Neural cell (in vitro differentiated cells): ENCODE data around the gene PTK6. TPM values are rescaled to one million over a fixed set of nuclear protein-coding genes. Genes with fewer than 3 reads are reported as not detected.

ENCODE experiments used
- H2AFZ ChIP-seq: fragments of 200-600, 300-800 bp; sonication (generic), shearing (Covaris generic); 2 replicates; pipeline ENCODE4 v1.6.0; 2014; ENCODE audit warnings: low read depth, mild to moderate bottlenecking, antibody characterized with exemption, low read length, moderate library complexity
- H3F3A ChIP-seq: fragments of 200-600 bp; shearing (Covaris generic); 2 replicates; pipeline ENCODE4 v1.6.1; 2016; ENCODE audit warnings: mild to moderate bottlenecking, moderate library complexity, mixed read lengths, antibody characterized with exemption, low read length; ENCODE audit not compliant: insufficient read depth, poor library complexity, severe bottlenecking
- H3K27ac ChIP-seq: fragments of 200-600, 300-800 bp; sonication (generic), shearing (Covaris generic); 2 replicates; pipeline ENCODE4 v1.5.1; 2014; ENCODE audit warnings: mild to moderate bottlenecking, low read length, moderate library complexity
- H3K27me3 ChIP-seq: fragments of 300-800, 200-600 bp; sonication (generic), shearing (Covaris generic); 2 replicates; pipeline ENCODE4 v1.6.0; 2014; ENCODE audit warnings: mild to moderate bottlenecking, low read depth, low read length, moderate library complexity; ENCODE audit not compliant: insufficient read depth
- H3K36me3 ChIP-seq: fragments of 300-800, 200-600 bp; sonication (generic), shearing (Covaris generic); 2 replicates; pipeline ENCODE4 v1.5.1; 2014; ENCODE audit warnings: mild to moderate bottlenecking, antibody characterized with exemption, low read length, moderate library complexity; ENCODE audit not compliant: insufficient read depth
- H3K4me2 ChIP-seq: fragments of 300-800, 200-600 bp; sonication (generic), shearing (Covaris generic); 2 replicates; pipeline ENCODE4 v1.6.0; 2014; ENCODE audit warnings: mild to moderate bottlenecking, low read length
- H3K4me3 ChIP-seq: fragments of 300-800, 200-600 bp; sonication (generic), shearing (Covaris generic); 2 replicates; pipeline ENCODE4 v1.5.1; 2014; ENCODE audit warnings: mild to moderate bottlenecking, low read length, moderate library complexity
- H3K79me2 ChIP-seq: fragments of 200-600 bp; shearing (Covaris generic); replicated peaks from 2 replicates; pipeline ENCODE4 v1.6.0; 2014; ENCODE audit warnings: mild to moderate bottlenecking, low read length, moderate library complexity; ENCODE audit not compliant: insufficient read depth
- H3K9ac ChIP-seq: fragments of 300-800, 200-600 bp; sonication (generic), shearing (Covaris generic); 2 replicates; pipeline ENCODE4 v1.6.1; 2016; ENCODE audit warnings: mild to moderate bottlenecking, low read length, mixed read lengths
- H3K9me2 ChIP-seq: fragments of 200-600 bp; shearing (Covaris generic); 2 replicates; pipeline ENCODE4 v1.6.1; 2016; ENCODE audit warnings: mild to moderate bottlenecking, low read length, mixed read lengths; ENCODE audit not compliant: insufficient read depth
- H3K9me3 ChIP-seq: fragments of 200-600, 300-800 bp; sonication (generic), shearing (Covaris generic); 2 replicates; pipeline ENCODE4 v1.6.1; 2016; ENCODE audit warnings: mild to moderate bottlenecking, mixed run types, low read length, moderate library complexity, mixed read lengths
- H4K20me1 ChIP-seq: fragments of 200-600 bp; shearing (Covaris generic); 2 replicates; pipeline ENCODE4 v1.6.1; 2016; ENCODE audit warnings: mild to moderate bottlenecking, mixed run types; ENCODE audit not compliant: insufficient read depth
- EP300 ChIP-seq: fragments of 450-650 bp; conservative IDR thresholded peaks from 2 replicates; pipeline ENCODE4 v1.6.1; 2014; ENCODE audit warnings: antibody characterized with exemption, mild to moderate bottlenecking, moderate library complexity; ENCODE audit not compliant: poor library complexity, severe bottlenecking
- EZH2 ChIP-seq: fragments of 200-600, 300-800 bp; shearing (Covaris generic), sonication (generic); IDR thresholded peaks from 2 replicates; pipeline ENCODE4 v1.6.1; 2014; ENCODE audit warnings: antibody characterized with exemption, low read length, borderline replicate concordance, mild to moderate bottlenecking; ENCODE audit not compliant: insufficient read depth, poor library complexity, severe bottlenecking
- MXI1 ChIP-seq: fragments of 450-650 bp; conservative IDR thresholded peaks from 2 replicates; pipeline ENCODE4 v1.6.1; 2014; ENCODE audit warnings: antibody characterized with exemption, mild to moderate bottlenecking; ENCODE audit not compliant: poor library complexity, severe bottlenecking
- POLR2AphosphoS5 ChIP-seq: IDR thresholded peaks from 2 replicates; pipeline ENCODE4 v1.6.1; 2012
- RAD21 ChIP-seq: fragments of 450-650 bp; conservative IDR thresholded peaks from 2 replicates; pipeline ENCODE4 v1.6.1; 2014; ENCODE audit warnings: antibody characterized with exemption, mild to moderate bottlenecking, moderate library complexity
- REST ChIP-seq: IDR thresholded peaks from 2 replicates; pipeline ENCODE4 v1.6.1; 2012; ENCODE audit warnings: borderline replicate concordance
- SMC3 ChIP-seq: fragments of 450-650 bp; conservative IDR thresholded peaks from 2 replicates; pipeline ENCODE4 v1.6.1; 2014; ENCODE audit warnings: antibody characterized with exemption, mild to moderate bottlenecking, moderate library complexity; ENCODE audit not compliant: poor library complexity
- TAF1 ChIP-seq: IDR thresholded peaks from 2 replicates; pipeline ENCODE4 v1.6.1; 2012; ENCODE audit warnings: low read depth
- polyA plus RNA-seq: library from polyadenylated mRNA; depleted of rRNA; stranded (reverse); fragments of >200 nt; gene quantifications from 2 replicates; pipeline ENCODE4 v1.2.3, GENCODE V29; 2014
- TF ChIP-seq, protein P1 (sequence below): fragments of 450-650 bp; IDR thresholded peaks from 2 replicates; pipeline ENCODE4 v1.5.1; 2014; ENCODE audit warnings: antibody characterized with exemption, mild to moderate bottlenecking, moderate library complexity; ENCODE audit not compliant: poor library complexity, severe bottlenecking

PTK6 gene
- polyA plus RNA-seq, 1 donor from 2014 or later, result not detected

DNA sequence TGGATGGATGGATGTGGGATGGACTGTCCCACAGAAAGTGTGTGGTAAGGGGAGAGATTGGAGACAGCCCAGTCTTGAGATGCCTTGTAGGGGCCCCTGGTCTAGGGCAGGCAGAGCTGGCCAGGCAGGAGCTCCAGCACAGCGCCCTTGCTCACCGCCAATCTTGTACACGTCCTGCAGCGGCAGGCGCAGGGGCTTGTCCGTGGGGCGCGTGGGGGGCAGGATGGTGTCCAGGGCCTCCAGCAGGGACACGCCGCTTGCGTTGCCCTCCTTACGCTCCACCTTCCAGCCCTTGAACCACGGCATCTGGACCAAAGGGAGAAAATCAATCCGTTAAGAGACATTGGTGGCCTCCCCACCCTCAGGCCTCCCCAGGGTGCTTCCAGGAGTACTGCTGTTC lies 44.2 kb downstream of the PTK6 start:
- TF ChIP-seq EP300, result no peak
- no peak for TF ChIP-seq MXI1
- no peak for TF ChIP-seq RAD21
- no peak for TF ChIP-seq TAF1
- no peak for TF ChIP-seq EZH2
- no peak for TF ChIP-seq SMC3
- TF ChIP-seq POLR2AphosphoS5, result no peak
- TF ChIP-seq REST, result no peak
- TF ChIP-seq, protein P1, sequence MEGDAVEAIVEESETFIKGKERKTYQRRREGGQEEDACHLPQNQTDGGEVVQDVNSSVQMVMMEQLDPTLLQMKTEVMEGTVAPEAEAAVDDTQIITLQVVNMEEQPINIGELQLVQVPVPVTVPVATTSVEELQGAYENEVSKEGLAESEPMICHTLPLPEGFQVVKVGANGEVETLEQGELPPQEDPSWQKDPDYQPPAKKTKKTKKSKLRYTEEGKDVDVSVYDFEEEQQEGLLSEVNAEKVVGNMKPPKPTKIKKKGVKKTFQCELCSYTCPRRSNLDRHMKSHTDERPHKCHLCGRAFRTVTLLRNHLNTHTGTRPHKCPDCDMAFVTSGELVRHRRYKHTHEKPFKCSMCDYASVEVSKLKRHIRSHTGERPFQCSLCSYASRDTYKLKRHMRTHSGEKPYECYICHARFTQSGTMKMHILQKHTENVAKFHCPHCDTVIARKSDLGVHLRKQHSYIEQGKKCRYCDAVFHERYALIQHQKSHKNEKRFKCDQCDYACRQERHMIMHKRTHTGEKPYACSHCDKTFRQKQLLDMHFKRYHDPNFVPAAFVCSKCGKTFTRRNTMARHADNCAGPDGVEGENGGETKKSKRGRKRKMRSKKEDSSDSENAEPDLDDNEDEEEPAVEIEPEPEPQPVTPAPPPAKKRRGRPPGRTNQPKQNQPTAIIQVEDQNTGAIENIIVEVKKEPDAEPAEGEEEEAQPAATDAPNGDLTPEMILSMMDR, result no peak
- no peaks in the 10 kb centered on the region for H3F3A ChIP-seq
- no peak overlapping the region for H3K4me2 ChIP-seq
- no peaks in the 10 kb centered on the region for H4K20me1 ChIP-seq
- H3K9me3 ChIP-seq, result no peaks in the 10 kb centered on the region
- peaks cover 18% of the 10 kb centered on the region for H3K36me3 ChIP-seq
- H2AFZ ChIP-seq, result no peak overlapping the region
- H3K4me3 ChIP-seq, result no peak overlapping the region
- H3K27me3 ChIP-seq, result no peaks in the 10 kb centered on the region
- H3K79me2 ChIP-seq, result peaks cover 3% of the 10 kb centered on the region
- no peaks in the 10 kb centered on the region for H3K9me2 ChIP-seq
- no peak overlapping the region for H3K9ac ChIP-seq
- H3K27ac ChIP-seq, result no peak overlapping the region

GRCh38 chr20:63492518-63492917 lies 44.7 kb downstream of the PTK6 start:
- Histone ChIP-seq H3K9me2 (no peaks in the 10 kb centered on the region), H3K27me3 (no peaks in the 10 kb centered on the region), H3K36me3 (peaks cover 18% of the 10 kb centered on the region), H3K4me2 (no peak overlapping the region), H3K4me3 (no peak overlapping the region), H3K79me2 (peaks cover 3% of the 10 kb centered on the region), H4K20me1 (no peaks in the 10 kb centered on the region), H3F3A (no peaks in the 10 kb centered on the region), H3K9ac (no peak overlapping the region), H3K9me3 (no peaks in the 10 kb centered on the region), H2AFZ (no peak overlapping the region), H3K27ac (no peak overlapping the region)
- TF ChIP-seq RAD21 (no peak), SMC3 (no peak), POLR2AphosphoS5 (no peak), REST (no peak), EZH2 (no peak), TAF1 (no peak), MXI1 (no peak), EP300 (no peak)
- TF ChIP-seq, protein P1, result no peak
